Measurements from ENCODE around the gene ADCY7.
A peak's percentile ranks its signal among the peaks of the same experiment; 100 is the strongest.

The ADCY7 gene

DNA sequence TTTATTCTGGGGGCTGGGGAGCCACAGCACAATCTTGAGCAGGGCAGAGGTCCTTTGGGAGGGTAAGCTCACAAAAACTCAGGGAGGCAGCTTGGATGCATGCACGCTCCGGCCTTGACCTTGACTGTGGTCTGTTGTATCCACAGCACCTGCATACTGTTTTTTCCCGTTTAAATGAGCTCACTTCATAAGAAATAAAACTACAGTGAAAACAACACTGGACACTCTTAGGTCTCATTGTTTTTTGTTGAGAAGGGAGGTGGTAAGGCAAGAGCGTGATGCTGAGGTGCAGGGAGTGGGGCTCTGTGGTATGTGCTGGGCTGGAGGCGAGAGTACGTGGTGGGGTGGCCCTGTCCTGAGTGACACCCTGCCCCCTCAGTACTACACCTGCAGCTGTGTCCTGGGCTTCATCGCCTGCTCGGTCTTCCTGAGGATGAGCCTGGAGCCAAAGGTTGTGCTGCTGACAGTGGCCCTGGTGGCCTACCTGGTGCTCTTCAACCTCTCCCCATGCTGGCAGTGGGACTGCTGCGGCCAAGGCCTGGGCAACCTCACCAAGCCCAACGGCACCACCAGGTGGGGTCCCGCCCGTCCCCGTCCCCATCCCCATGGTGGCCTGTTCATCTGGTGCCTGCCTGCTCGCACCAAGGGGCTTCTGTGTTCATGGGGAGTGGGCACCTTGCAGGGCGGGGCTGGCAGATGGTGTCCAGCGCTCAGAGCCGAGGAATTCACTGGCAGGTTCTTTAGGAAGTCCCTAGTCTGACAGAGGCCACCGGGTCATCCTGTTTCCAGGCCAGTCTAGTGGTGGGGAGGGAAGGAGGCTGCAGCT is 44.2 kb downstream of the ADCY7 start:
- FAIRE-seq (no peak), DNase-seq (ENCODE audit: low spot score) (no peak)

DNA sequence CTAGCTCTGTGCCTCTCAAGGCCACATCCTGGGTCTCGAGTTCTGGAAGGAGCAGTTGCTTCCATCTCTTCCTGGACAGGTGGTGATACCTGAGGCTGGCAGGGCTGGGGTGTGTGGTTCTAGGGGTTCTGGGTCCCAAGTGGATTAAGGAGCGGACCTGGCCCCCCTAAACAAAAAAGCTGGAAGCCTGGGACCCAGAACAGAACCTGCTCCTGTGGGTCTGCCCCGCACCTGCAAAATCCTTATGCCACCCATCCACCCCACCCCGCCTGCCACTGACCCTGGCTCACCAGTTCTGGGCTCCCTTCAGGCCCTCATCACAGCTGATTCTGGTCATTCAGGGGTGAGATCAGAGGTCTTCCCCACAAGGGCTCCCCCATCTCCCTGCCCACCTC is 44.8 kb downstream of the ADCY7 start:
- no peak for DNase-seq (ENCODE audit: low spot score)
- FAIRE-seq: no peak

DNA sequence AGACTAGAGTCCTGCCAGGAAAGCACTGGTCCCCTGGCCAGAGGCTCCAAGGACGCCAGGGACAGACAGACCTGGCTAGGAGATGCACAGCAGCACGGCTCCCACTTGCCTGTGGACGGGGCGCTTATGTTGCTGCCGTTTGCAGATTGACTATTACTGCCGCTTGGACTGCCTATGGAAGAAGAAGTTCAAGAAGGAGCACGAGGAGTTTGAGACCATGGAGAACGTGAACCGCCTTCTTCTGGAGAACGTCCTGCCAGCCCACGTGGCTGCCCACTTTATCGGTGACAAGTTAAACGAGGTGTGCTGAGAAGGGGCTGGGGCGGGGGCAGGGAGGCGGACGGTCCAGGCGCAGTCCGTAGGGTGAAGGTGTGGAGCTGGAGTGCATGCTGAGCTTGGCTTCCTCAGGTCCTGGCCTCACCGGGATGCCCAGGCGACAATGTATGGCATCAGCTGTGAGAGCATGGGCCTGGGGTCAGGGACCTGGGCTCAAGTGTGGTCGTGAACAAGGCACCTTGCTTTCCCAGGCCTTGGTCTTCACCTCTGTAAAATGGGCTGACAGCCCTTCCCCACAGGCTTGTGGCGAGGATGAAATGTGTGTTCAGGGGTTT is 45.6 kb downstream of the ADCY7 start:
- FAIRE-seq: no peak
- DNase-seq (ENCODE audit: low spot score): no peak

DNA sequence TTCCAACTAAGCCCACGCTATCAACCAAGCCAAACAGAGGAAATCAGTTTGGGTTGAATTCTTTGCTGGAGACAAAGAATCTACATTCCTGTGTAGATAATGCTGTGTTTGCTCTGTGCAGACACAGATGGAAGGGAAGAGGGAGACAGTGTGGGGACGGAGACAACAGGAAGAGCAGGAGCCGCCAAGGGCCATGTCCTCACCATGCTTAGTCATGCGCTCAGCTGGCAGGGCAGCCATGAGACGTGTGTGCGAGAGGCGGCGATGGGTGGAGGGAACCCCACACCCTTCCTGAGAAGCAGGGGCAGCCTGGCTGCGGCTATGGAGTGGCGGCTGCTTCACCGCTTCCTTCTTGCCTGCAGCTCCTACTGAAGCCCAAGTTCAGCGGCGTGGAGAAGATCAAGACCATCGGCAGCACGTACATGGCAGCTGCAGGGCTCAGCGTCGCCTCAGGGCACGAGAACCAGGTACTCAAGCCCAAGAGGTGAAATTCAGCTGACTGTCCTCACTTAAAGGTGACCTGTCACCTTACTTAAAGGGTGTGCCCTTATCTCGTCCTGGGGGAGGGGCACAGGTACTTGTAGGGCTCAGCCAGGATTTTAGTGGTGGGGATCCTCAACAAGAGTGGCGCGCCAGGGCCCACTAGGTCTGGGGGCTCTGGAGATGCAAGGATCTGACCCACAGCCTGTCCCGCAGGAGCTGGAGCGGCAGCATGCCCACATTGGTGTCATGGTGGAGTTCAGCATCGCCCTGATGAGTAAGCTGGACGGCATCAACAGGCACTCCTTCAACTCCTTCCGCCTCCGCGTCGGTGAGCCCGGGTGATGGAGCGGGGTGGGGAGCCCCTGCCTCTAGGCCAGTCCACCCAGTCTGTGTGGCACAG is 47.5 kb downstream of the ADCY7 start:
- FAIRE-seq: no peak
- DNase-seq (ENCODE audit: low spot score): no peak

DNA sequence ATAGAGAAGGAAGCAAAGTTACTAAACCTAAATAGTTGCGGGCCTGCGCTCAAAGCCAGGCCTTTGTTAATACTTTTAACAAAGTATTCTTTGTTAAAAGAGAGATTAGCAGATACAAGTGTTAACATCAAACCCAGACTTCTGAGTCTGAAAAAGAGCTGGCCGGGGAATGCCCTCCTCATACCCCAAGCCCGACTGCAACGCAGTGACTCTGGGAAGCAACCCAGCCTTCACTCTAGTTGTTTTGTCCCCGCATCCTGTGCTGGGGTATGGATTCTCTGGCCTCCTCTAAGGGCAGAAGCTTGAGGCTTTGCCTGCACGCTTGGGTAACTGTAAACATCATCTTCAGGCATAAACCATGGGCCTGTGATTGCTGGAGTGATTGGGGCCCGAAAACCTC is 48.3 kb downstream of the ADCY7 start:
- no peak for FAIRE-seq
- no peak for DNase-seq (ENCODE audit: low spot score)

DNA sequence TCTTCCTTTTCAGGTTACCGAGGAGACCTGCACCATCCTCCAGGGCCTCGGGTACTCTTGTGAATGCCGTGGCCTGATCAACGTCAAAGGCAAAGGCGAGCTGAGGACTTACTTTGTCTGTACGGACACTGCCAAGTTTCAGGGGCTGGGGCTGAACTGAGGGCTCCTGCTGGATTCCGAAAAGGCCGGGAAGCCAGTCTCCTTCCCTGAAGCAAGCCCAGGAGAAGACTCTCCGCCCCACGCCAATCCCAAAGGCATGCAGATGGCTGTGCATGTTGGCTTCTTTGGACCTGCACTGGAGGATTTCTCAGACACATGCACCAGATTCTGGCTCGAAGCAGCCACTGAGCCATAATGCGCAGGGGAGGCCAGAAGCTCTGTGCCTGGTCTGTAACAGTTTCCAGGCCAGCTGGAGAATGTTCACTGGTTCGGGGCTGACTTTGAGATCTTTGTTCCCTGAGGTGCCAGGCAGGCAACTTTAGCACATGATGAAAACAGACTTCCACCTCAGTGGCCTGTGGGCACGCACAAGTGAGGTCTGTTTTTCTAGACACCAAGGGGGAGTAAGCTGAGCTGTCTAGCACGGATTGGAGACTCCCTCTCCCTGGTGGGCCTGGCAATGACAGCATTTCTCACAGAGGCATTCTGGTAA is 49.1 kb downstream of the ADCY7 start:
- no peak for FAIRE-seq
- DNase-seq (ENCODE audit: low spot score): no peak

DNA sequence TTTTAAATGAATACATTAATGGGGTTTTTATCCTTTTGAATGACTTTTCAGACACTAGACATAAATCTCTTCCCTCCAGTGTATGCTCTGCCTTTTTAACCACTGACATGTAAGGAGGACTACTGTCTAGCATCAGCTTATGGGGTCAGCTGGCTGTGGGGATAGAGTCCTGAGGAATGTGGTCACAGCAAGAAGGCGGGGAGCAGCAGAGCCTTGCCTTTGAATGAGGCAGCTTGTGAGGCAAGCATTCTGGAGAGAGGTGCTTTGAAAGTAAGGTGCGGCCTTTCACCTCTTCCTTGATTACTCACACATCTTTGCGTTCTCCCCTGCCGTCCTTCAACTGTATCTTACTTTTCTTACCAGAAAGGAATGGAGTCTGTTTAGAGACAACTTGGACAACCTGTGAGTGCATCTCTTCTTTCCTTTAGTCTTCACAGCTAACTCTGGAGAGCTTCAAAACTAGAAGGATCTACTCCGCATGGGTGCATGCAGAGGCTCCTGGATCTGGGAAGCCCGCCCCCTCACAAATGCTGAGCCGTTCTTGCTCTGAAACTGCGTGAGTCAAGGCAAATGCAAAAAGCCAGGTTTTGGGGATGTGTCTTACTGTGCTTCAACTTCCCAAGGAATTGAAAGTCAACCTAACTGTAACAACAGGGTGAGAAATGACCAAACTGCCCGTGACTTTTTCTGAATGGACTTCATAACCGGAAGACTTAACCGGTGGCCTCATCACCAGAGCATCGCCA is 49.9 kb downstream of the ADCY7 start:
- no peak for DNase-seq (ENCODE audit: low spot score)
- FAIRE-seq: no peak

DNA sequence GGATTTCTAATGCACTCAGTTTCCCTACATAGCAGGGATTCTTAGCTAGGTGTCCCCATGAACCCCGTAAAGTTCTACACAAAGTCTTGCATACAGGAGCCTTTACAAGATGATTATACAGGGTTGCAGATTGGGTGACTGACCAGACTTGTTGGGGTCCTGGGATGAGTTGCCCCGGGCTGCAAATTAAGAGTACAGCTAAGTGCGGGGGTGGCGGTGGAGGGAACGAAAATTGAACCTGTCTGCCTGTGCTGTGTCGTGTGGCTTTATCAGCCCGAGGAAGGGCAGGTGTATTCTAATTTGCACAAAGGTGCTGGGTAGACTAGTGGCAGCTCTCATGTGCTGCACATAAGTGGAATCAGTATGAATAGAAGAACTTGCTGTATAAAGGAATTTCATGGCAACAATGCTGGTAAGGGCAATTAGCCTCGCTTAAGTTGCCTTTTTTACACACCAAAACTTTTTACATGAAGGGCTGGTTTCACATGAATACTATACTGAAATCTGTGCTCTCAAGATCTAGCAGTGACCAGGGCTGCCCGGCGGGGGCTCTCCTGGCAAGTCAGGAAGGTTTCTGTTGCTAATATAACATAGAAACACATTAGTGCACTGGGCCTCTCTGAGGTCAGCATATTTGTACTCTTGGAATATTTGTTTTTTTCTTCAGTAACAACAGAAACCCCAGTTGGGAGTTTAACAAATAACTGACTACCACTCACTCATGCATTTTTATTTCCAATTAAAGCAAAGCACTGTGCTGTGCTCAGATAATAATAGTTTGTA is 50.7 kb downstream of the ADCY7 start:
- FAIRE-seq: no peak
- DNase-seq (ENCODE audit: low spot score): no peak

DNA sequence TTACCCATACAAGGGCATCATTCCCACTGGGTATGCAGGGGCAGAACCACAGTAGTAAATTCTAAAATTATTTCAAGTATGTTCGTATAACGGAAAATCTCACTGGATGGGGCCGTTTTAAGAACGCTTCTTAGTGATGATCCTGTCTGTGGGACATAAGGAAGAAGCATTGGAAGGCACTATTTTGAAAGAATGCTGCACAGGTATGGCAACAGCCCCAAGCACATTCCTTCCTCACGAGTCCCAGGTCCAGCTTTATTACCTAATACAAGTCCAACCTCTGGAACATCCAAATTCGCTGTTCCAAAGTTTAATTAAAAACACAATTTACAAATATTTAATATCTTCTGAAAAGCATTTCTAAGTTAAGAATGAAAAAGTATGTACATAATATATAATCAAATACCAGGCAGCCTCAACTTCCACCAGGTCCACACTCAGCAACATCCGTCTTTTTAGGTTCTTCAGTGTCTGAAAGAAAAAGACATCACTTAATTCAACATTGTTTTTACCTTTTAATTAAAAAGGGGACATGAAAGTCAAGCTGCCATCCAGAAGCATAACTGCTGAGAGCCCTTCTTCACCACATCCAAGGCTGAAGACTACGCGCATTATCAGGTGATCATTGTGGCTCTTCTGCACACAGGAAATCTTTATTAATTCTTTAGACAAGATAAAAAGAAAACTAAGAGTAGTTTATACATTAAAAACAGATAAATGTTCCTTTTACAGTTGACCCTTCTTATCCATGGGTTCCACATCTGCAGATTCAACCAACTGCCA is 52.6 kb downstream of the ADCY7 start:
- FAIRE-seq: no peak
- DNase-seq (ENCODE audit: low spot score): no peak

DNA sequence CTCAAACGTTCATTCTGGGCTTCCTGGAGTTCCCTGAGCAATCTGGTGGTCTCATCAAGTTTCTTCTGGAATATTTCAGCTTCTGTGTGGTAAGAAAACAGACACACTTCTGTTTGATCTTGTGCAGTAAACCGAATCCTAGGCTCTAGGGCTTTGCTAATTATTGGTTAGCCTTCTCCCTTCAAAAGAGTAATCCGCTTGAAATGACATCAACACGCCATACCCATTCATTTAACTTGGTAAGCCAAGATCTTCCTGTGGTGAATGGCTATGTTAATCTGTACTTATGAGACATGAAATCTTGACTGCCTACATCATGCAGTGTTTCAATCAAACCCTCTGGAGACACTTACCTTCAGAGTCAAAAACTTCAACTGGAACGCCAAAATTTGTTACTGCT is 54.0 kb downstream of the ADCY7 start:
- FAIRE-seq: no peak
- DNase-seq (ENCODE audit: low spot score): no peak

DNA sequence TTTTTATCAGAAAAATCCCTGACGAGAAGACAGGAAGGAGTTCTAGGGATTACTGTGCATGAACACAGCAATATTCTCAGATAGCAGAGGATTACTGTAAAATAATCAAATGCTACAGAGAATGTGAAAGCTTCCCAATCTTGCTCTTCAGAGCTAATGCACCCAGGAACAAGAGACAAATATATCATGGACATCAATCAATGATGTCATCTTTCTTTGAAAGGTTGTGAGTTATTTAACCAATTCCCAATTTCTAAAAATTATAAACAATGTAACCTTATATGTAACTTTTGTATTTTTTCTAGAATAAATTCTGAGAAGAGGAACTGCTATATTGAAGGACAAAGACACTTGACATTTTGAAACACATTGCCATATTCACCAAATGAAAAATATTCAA is 56.0 kb downstream of the ADCY7 start:
- DNase-seq (ENCODE audit: low spot score) (no peak), FAIRE-seq (no peak)

DNA sequence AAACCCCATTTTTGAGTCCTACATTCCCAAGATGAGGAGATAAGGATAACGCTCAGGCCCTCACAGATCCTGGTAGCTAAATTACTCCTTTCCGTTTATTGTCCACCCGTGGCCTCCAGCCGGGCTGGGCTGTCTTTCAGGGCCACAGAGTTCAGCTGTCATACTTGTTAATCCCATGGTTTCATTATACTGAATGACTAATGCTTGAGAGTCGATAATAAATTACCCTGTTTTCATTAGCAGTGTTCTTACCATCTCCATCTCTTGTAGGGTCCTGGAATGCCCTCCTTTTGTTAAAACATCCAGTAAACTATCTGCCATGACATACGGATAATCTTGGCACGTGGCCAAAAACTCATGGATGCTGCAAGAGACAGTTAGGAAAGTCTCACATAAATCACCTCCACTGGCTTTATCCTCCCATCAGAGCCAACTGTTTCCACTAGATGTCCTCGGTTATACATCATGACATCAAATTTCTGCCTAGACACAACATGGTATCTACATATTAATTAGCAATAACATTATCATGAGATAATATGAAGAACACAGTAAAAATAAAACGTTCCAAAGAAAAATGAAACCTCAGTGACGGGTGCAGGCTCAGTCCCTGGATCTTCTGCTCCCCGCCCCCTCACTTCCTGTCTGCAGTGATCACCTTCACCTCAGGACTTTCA is 57.1 kb downstream of the ADCY7 start:
- FAIRE-seq (no peak), DNase-seq (ENCODE audit: low spot score) (peak; percentile 36)

DNA sequence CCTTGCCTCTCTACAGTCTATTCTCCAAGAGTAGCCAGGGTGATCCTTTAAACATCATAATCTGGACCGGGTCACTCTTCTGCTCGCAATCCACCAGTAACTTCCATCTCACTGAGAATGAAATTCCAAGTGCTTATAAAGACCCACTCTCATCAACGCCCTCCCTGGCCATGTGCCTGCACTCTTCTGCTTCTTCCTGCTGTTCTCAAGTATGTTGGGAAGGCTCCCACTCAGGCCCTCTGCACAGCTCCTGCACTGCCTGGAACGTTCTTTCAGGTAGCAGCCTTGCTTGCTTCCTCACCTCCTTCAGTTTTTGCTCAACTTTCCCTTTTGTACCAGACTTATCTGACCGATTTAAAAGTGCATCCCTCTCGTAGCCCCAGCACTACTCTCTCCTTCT is 58.0 kb downstream of the ADCY7 start:
- FAIRE-seq (no peak), DNase-seq (ENCODE audit: low spot score) (no peak)

DNA sequence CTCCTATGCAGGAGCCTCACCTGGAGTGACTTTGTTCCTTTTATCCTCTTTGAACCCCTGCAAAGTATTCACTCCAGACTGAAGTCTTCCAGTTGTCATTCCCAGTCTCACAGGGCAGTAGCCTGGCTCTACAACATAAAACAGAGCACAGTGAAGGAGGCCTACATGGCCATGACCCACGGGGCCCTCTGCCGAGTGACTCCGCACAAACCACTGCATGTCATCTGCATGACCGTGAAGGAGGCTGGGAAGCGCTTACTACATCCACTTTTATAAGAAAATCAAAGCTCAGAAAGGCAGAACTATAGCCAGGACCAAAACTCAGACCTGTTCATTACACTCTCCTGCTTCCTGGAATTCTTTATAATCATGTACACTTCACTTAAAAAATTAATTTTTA is 59.9 kb downstream of the ADCY7 start:
- FAIRE-seq: no peak
- DNase-seq (ENCODE audit: low spot score): no peak

DNA sequence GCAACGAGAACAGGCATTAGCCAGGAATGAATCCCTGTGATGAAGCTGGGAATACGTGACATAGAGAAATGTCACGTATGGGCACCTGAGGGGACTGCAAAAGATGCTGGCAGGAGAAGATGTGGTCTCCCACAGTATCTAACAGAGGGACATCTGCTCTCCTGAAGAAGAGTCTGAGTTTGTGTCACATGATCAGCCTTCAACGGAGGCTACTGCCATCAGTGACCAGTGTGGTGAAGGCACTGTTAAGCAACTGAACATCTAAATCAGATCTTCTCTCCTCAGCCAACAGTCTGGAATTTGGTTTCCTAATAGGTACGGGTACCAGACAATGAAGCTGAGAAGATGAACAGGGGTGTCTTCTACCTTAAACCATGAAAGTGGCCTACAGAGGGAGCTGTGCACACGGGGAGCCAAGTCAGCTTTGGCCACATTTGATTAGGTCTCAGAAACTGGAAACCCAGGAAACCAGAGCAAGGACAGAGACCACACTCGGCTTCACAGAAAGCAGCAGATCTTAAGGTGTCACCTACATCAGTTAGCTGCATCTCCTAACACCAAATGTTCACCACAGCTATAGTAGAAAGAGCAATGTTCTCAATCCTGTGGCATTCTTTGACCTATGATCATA is 60.6 kb downstream of the ADCY7 start:
- DNase-seq (ENCODE audit: low spot score): no peak
- no peak for FAIRE-seq

DNA sequence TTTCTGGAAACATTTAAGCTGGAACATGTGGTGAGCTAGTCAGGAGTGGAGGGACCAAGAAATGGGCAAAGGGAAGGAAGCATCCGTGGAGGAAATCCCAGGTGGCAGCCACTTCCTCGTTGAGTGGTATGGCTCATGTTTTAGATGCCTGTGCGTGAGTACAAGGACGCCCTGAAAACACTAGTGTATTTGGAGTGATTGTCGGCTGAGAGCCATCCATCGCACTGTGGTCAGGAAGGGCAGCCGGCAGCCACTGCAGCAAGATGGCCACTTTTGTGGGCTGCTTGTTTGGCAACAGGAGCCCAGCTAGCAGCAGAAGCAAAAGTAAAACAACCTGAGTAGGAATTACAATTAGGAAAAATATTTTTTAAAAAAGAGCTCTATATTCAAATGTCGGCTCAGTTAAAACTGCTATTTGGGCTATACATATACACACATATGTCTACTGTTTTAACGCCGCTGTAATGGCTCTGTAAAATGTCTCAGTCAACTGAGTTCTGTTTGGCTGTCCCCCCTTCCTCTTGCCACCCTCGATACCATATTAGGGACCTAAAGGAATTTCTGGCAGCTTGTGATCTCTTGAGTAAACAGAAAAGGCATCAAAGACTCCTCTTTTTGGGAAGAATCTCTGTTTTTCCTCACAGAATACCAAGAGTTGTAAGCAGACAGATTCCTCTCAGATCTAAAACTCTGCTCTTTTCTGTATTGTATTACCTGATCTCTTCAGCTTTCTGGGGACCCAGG is 63.3 kb downstream of the ADCY7 start:
- FAIRE-seq (no peak), DNase-seq (ENCODE audit: low spot score) (no peak)

DNA sequence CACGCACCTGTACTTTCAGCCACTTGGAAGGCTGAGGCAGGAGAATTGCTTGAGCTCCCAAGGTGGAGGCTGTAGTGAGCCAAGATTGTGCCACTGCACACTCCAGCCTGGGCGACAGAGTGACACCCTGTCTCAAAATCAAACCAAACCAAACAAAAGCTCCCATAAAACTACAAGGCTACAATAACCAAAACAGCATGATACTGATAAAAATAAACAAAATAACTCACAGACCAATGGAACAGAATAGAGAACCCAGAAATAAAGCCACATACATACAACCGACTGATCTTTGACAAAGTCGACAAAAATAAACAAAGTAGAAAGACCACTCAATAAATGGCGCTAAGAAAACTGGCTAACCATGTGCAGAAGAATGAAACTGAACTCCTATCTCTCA is 65.2 kb downstream of the ADCY7 start:
- no peak for FAIRE-seq

DNA sequence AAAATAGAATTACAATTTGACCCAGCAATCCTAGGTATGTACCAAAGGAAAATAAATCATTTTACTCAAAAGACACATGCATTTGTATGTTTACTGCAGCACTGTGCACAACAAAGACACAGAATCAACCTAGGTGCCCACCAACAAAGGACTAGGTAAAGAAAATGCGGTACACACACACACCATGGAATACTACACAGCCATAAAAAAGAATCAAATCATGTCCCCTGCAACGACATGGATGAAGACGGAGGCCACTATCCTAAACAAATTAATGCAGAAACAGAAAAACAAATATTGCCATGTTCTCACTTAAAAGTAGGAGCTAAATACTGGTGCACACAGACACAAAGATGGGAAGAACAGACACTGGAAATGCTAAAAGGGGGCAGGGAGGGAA is 66.2 kb downstream of the ADCY7 start:
- no peak for DNase-seq (ENCODE audit: low spot score)
- no peak for FAIRE-seq

More for the DNA sequence above, 65.2 kb downstream of the ADCY7 start:
- DNase-seq (ENCODE audit: low spot score): no peak

Data from RCC 7860 (cell line).